ENCODE data around the gene GPR83.

Gene GPR83

DNA sequence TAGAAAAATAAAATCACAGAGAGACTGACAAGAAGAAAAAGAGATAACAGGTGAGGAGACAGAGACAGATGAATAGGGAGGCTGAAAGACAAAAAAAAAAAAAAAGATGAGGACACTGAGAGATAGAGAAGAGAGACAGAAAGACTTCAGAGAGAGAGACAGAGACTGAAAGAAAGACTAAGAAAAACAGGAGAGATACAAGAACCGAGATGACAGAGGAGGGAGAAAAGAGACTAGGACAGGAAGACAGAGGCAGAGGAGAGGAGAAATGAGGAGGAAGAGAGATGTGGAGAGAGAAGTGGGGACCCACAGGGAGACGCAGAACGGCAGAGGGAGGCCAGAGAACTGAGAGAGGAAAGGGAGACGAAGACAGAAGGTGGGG is 771 bp downstream of the GPR83 start:
- Histone ChIP-seq H3K9ac (ENCODE audit: low read depth, low read length, poor library complexity, severe bottlenecking) (no peak overlapping the region), H4K20me1 (ENCODE audit: insufficient read depth, low read length, poor library complexity, severe bottlenecking) (no peaks in the 10 kb centered on the region), H3K4me3 (ENCODE audit: low read length, poor library complexity, severe bottlenecking) (no peak overlapping the region), H3K36me3 (ENCODE audit: insufficient read depth, low read length) (no peaks in the 10 kb centered on the region), H3F3A (ENCODE audit: low read depth) (no peaks in the 10 kb centered on the region), H3K4me1 (ENCODE audit: insufficient read depth, low read length, poor library complexity, severe bottlenecking) (no peaks in the 10 kb centered on the region), H3K9me3 (ENCODE audit: insufficient read depth, low read depth, low read length) (no peaks in the 10 kb centered on the region), H3K9me2 (replicated peaks; ENCODE audit: low read depth, low read length) (no peaks in the 10 kb centered on the region), H2AFZ (ENCODE audit: low read length) (no peak overlapping the region), H3K4me2 (ENCODE audit: low read depth, low read length, poor library complexity, severe bottlenecking) (no peak overlapping the region), H3K27me3 (ENCODE audit: insufficient read depth, low read length, poor library complexity, severe bottlenecking) (no peaks in the 10 kb centered on the region), H3K79me2 (ENCODE audit: insufficient read depth, low read length) (no peaks in the 10 kb centered on the region)
- TF ChIP-seq, protein P1, sequence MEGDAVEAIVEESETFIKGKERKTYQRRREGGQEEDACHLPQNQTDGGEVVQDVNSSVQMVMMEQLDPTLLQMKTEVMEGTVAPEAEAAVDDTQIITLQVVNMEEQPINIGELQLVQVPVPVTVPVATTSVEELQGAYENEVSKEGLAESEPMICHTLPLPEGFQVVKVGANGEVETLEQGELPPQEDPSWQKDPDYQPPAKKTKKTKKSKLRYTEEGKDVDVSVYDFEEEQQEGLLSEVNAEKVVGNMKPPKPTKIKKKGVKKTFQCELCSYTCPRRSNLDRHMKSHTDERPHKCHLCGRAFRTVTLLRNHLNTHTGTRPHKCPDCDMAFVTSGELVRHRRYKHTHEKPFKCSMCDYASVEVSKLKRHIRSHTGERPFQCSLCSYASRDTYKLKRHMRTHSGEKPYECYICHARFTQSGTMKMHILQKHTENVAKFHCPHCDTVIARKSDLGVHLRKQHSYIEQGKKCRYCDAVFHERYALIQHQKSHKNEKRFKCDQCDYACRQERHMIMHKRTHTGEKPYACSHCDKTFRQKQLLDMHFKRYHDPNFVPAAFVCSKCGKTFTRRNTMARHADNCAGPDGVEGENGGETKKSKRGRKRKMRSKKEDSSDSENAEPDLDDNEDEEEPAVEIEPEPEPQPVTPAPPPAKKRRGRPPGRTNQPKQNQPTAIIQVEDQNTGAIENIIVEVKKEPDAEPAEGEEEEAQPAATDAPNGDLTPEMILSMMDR (conservative IDR thresholded peaks at IDR 0.05; ENCODE audit: low read length), result no peak
- TF ChIP-seq EZH2phosphoT487 (IDR thresholded peaks at IDR 0.05; ENCODE audit: borderline replicate concordance), result no peak

DNA sequence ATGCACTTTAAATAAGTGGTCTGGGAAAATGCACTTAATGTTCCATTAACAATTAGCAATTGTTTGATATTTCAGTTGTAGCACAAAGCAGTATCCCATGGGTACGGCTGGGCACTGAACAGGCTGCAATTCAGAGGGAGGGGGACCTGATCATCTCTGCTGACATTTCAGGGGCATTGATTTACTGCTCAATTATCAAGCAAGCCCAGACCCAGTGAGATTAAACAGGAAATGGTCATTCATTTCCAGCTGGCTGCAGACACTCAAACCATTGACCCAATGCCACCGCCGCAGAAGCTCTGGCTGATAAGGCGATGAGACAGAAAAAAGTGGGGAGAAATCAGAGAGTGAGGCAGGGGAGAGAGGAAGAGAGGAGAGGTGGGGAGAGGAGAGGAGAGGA is 1.2 kb downstream of the GPR83 start:
- TF ChIP-seq EZH2phosphoT487 (IDR thresholded peaks at IDR 0.05; ENCODE audit: borderline replicate concordance), result no peak
- TF ChIP-seq, protein P1 (conservative IDR thresholded peaks at IDR 0.05; ENCODE audit: low read length), result no peak
- H2AFZ ChIP-seq (ENCODE audit: low read length), result no peak overlapping the region
- no peaks in the 10 kb centered on the region for H3K79me2 ChIP-seq (ENCODE audit: insufficient read depth, low read length)
- H3K27me3 ChIP-seq (ENCODE audit: insufficient read depth, low read length, poor library complexity, severe bottlenecking), result no peaks in the 10 kb centered on the region
- no peak overlapping the region for H3K4me2 ChIP-seq (ENCODE audit: low read depth, low read length, poor library complexity, severe bottlenecking)
- no peak overlapping the region for H3K4me3 ChIP-seq (ENCODE audit: low read length, poor library complexity, severe bottlenecking)
- H4K20me1 ChIP-seq (ENCODE audit: insufficient read depth, low read length, poor library complexity, severe bottlenecking), result no peaks in the 10 kb centered on the region
- H3K36me3 ChIP-seq (ENCODE audit: insufficient read depth, low read length), result no peaks in the 10 kb centered on the region
- H3F3A ChIP-seq (ENCODE audit: low read depth), result no peaks in the 10 kb centered on the region
- no peaks in the 10 kb centered on the region for H3K4me1 ChIP-seq (ENCODE audit: insufficient read depth, low read length, poor library complexity, severe bottlenecking)
- H3K9me2 ChIP-seq (replicated peaks; ENCODE audit: low read depth, low read length), result no peaks in the 10 kb centered on the region
- no peaks in the 10 kb centered on the region for H3K9me3 ChIP-seq (ENCODE audit: insufficient read depth, low read depth, low read length)
- H3K9ac ChIP-seq (ENCODE audit: low read depth, low read length, poor library complexity, severe bottlenecking), result no peak overlapping the region

DNA sequence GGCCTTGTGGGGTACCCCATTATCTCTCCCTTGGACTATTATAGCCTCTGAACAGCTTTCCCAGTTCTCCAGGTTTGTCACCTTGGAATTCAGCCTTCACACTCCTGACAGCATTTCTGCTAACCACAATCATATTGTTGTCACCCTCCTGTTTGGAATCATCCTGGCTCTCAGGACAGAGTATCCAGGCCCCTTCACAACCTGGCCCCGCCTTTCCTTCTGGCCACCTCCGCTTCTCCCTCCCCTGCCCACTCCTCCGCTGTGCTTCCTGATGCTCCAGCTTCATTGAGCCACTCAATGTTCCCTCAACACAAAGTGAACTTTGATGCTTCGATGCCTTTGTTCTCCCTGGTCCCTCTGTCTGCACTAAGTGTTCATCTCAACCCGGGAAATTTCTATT is 3.1 kb downstream of the GPR83 start:
- Histone ChIP-seq H3K4me2 (ENCODE audit: low read depth, low read length, poor library complexity, severe bottlenecking) (no peak overlapping the region), H3K4me1 (ENCODE audit: insufficient read depth, low read length, poor library complexity, severe bottlenecking) (no peaks in the 10 kb centered on the region), H3K79me2 (ENCODE audit: insufficient read depth, low read length) (no peaks in the 10 kb centered on the region), H3K9ac (ENCODE audit: low read depth, low read length, poor library complexity, severe bottlenecking) (no peak overlapping the region), H3F3A (ENCODE audit: low read depth) (no peaks in the 10 kb centered on the region), H3K9me2 (replicated peaks; ENCODE audit: low read depth, low read length) (no peaks in the 10 kb centered on the region), H2AFZ (ENCODE audit: low read length) (no peak overlapping the region), H3K27me3 (ENCODE audit: insufficient read depth, low read length, poor library complexity, severe bottlenecking) (no peaks in the 10 kb centered on the region), H4K20me1 (ENCODE audit: insufficient read depth, low read length, poor library complexity, severe bottlenecking) (no peaks in the 10 kb centered on the region), H3K36me3 (ENCODE audit: insufficient read depth, low read length) (no peaks in the 10 kb centered on the region), H3K9me3 (ENCODE audit: insufficient read depth, low read depth, low read length) (no peaks in the 10 kb centered on the region), H3K4me3 (ENCODE audit: low read length, poor library complexity, severe bottlenecking) (no peak overlapping the region)
- TF ChIP-seq EZH2phosphoT487 (IDR thresholded peaks at IDR 0.05; ENCODE audit: borderline replicate concordance), result no peak
- TF ChIP-seq, protein P1 (conservative IDR thresholded peaks at IDR 0.05; ENCODE audit: low read length), result no peak

All from Loucy (cell line).